ENCODE measurements around the gene IQSEC2. TPM values are rescaled to one million over a fixed set of nuclear protein-coding genes. Genes with fewer than 3 reads are reported as not detected.
A peak's percentile ranks its signal among the peaks of the same experiment; 100 is the strongest.

The IQSEC2 gene
- total RNA-seq, 2 donors from 2014 or later: 1.9 TPM

- H3K27ac Mint-ChIP-seq: no peak overlapping the region
- no peaks in the 10 kb centered on the region for H3K4me1 Mint-ChIP-seq
Observed at GRCh38 chrX:53269536-53270107, 11.8 kb downstream of the IQSEC2 start.

DNA sequence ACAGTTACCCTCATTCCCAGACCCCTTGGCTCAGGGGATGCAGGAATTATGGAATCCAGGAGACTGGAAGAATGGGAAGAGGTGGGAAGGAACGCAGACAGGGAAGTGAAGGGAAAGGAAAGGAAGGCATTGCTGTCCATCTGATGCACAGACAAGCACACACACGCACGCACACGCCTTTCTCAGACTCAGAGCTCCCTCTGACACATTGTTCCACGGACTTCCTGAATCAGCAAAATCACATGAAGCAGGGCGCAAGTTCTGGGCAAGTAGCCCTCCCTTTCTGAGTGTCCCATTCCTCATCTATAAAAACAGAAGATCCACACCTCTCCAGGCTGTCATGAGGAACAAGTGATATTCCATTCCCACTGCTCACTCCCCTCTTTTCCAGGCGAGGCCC is 13.2 kb downstream of the IQSEC2 start:
- Mint-ChIP-seq H3K27me3 (no peaks in the 10 kb centered on the region), H3K4me3 (no peak overlapping the region), H3K27ac (no peak overlapping the region), H3K4me1 (peaks cover 5% of the 10 kb centered on the region), H3K36me3 (ENCODE audit: low read depth) (no peaks in the 10 kb centered on the region)
- ATAC-seq (no peak), DNase-seq (no peak)
- H3K9me3 ChIP-seq (ENCODE audit: control insufficient read depth, low read length, poor library complexity, severe bottlenecking): no peaks in the 10 kb centered on the region

More at GRCh38 chrX:53269536-53270107, 11.8 kb downstream of the IQSEC2 start:
- no peaks in the 10 kb centered on the region for H3K27me3 Mint-ChIP-seq
- no peak overlapping the region for H3K4me3 Mint-ChIP-seq
- H3K36me3 Mint-ChIP-seq (ENCODE audit: low read depth): no peaks in the 10 kb centered on the region
- DNase-seq (no peak), ATAC-seq (no peak)
- H3K9me3 ChIP-seq (ENCODE audit: control insufficient read depth, low read length, poor library complexity, severe bottlenecking): no peaks in the 10 kb centered on the region

GRCh38 chrX:53266914-53267313 is 14.5 kb downstream of the IQSEC2 start:
- Mint-ChIP-seq H3K4me3 (no peak overlapping the region), H3K27ac (no peak overlapping the region)
- no peak for DNase-seq

GRCh38 chrX:53265771-53266574 is 15.4 kb downstream of the IQSEC2 start:
- H3K9me3 ChIP-seq (ENCODE audit: control insufficient read depth, low read length, poor library complexity, severe bottlenecking): no peaks in the 10 kb centered on the region
- H3K36me3 Mint-ChIP-seq (ENCODE audit: low read depth): no peaks in the 10 kb centered on the region
- ATAC-seq: no peak
- no peak overlapping the region for H3K4me3 Mint-ChIP-seq
- H3K4me1 Mint-ChIP-seq: peaks cover 19% of the 10 kb centered on the region
- no peaks in the 10 kb centered on the region for H3K27me3 Mint-ChIP-seq
- H3K27ac Mint-ChIP-seq: no peak overlapping the region
- DNase-seq: no peak

More at GRCh38 chrX:53266914-53267313, 14.5 kb downstream of the IQSEC2 start:
- no peak for ATAC-seq
- Mint-ChIP-seq H3K27me3 (no peaks in the 10 kb centered on the region), H3K4me1 (peaks cover 14% of the 10 kb centered on the region), H3K36me3 (ENCODE audit: low read depth) (no peaks in the 10 kb centered on the region)
- H3K9me3 ChIP-seq (ENCODE audit: control insufficient read depth, low read length, poor library complexity, severe bottlenecking): no peaks in the 10 kb centered on the region

GRCh38 chrX:53263597-53264094 is 17.7 kb downstream of the IQSEC2 start:
- Mint-ChIP-seq H3K27me3 (no peaks in the 10 kb centered on the region), H3K36me3 (ENCODE audit: low read depth) (no peaks in the 10 kb centered on the region), H3K27ac (peak overlapping the region; percentile 27), H3K4me1 (peaks cover 21% of the 10 kb centered on the region), H3K4me3 (no peak overlapping the region)
- ATAC-seq (no peak), DNase-seq (no peak)
- no peaks in the 10 kb centered on the region for H3K9me3 ChIP-seq (ENCODE audit: control insufficient read depth, low read length, poor library complexity, severe bottlenecking)

DNA sequence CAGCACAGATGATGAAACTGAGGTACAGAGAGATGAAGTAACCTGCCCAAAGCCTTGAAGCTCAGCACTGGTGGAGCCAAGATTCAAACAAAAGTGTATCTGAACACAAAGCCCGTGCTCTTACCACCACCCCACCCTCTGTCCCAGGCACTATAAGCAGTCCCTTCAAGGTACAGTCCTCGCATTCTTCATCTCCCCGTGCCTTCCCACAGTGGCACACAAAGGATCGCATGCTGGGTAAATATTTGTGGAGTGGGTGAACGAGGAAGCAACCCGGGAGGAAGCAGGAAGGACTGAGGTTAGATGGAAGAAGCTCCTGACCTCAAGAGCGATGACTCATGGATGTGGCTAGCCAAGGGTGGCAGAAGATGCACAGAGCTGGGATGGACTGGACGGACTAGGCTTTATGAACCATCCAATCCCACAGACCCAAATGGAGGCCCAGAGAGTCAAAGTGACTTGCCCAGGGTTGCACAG is 18.4 kb downstream of the IQSEC2 start:
- DNase-seq (no peak), ATAC-seq (no peak)
- no peaks in the 10 kb centered on the region for H3K9me3 ChIP-seq (ENCODE audit: control insufficient read depth, low read length, poor library complexity, severe bottlenecking)
- Mint-ChIP-seq H3K27me3 (peaks cover 1% of the 10 kb centered on the region), H3K4me1 (peaks cover 21% of the 10 kb centered on the region), H3K36me3 (ENCODE audit: low read depth) (no peaks in the 10 kb centered on the region), H3K27ac (no peak overlapping the region), H3K4me3 (no peak overlapping the region)

- H3K9me3 ChIP-seq (ENCODE audit: control insufficient read depth, low read length, poor library complexity, severe bottlenecking): no peaks in the 10 kb centered on the region
- ATAC-seq (no peak), DNase-seq (no peak)
- Mint-ChIP-seq H3K4me3 (no peak overlapping the region), H3K27ac (peak overlapping the region; percentile 78), H3K27me3 (peaks cover 7% of the 10 kb centered on the region), H3K4me1 (peaks cover 21% of the 10 kb centered on the region), H3K36me3 (ENCODE audit: low read depth) (no peaks in the 10 kb centered on the region)
Observed at GRCh38 chrX:53262189-53262917, 19.0 kb downstream of the IQSEC2 start.

DNA sequence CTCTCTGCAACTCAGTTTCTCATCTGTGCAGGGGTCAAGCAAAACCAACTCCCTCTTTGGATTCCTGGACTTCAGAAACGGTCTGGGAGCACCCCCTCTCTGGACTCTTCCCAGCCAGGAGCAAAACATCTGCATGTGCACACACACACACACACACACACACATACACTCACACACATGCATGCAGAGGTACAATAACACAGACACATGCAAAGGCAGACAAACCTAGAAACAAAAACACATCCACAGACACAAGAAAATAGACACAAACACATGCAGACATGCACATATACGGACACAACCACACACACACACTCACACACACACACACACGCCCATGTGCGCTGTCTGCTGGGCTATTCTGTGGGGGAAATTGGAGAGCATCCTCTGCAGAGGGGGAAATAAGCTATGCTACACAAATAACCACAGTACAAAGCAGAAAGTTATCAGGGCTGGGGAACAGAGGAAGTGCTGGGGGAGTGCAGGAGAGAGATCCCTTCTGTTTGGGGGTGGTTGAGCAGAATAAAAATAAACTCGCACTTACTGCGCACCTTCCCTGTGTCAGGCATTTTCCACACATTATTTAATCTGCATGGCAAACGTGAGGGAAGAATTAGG is 19.9 kb downstream of the IQSEC2 start:
- ATAC-seq: no peak
- no peaks in the 10 kb centered on the region for H3K9me3 ChIP-seq (ENCODE audit: control insufficient read depth, low read length, poor library complexity, severe bottlenecking)
- Mint-ChIP-seq H3K4me3 (no peak overlapping the region), H3K4me1 (peaks cover 21% of the 10 kb centered on the region), H3K36me3 (ENCODE audit: low read depth) (no peaks in the 10 kb centered on the region), H3K27me3 (peaks cover 8% of the 10 kb centered on the region), H3K27ac (peak overlapping the region; percentile 78)
- no peak for DNase-seq

- no peak for ATAC-seq
- no peak for DNase-seq
- no peak overlapping the region for H3K27ac Mint-ChIP-seq
- no peaks in the 10 kb centered on the region for H3K36me3 Mint-ChIP-seq (ENCODE audit: low read depth)
- H3K27me3 Mint-ChIP-seq: peaks cover 8% of the 10 kb centered on the region
- peaks cover 21% of the 10 kb centered on the region for H3K4me1 Mint-ChIP-seq
- no peaks in the 10 kb centered on the region for H3K9me3 ChIP-seq (ENCODE audit: control insufficient read depth, low read length, poor library complexity, severe bottlenecking)
- no peak overlapping the region for H3K4me3 Mint-ChIP-seq
Observed at GRCh38 chrX:53260836-53261235, 20.5 kb downstream of the IQSEC2 start.

DNA sequence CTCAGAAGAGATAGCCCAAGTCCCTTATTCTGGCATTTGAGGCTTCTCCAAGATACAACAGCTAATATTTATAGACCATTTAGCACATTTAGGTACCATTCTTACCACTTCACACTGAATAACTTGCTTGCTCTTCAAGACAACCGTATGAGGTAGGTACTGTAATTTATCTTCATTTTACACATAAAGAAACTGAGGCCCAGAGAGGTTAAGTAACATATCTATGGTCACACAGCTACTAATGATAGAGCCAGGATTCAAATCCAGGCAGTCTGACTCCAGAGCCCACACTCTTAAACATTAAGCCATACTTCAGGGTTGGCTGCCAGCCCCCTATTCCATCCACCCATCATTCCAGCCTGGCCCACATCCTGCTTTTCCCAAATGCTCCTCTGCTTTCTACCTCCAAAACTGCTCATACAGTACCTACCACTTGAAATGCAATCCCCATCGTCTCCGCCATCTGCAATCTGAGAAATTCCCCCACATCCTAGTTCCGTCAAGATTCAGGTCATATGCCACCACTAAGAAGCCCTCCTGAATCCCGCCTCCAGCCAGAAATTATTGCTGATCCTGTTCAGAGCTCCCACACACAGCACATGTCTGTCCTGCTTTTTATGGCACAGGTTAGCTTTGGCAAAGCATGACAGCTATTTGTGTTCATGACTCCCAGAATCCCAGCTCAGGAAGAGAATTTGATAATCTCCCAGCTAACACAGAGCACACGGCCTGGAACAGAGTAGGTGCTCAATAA is 23.5 kb downstream of the IQSEC2 start:
- H3K27me3 Mint-ChIP-seq: peaks cover 8% of the 10 kb centered on the region
- H3K27ac Mint-ChIP-seq: no peak overlapping the region
- H3K4me3 Mint-ChIP-seq: no peak overlapping the region
- DNase-seq: no peak
- ATAC-seq: no peak
- H3K36me3 Mint-ChIP-seq (ENCODE audit: low read depth): no peaks in the 10 kb centered on the region
- peaks cover 13% of the 10 kb centered on the region for H3K4me1 Mint-ChIP-seq
- no peaks in the 10 kb centered on the region for H3K9me3 ChIP-seq (ENCODE audit: control insufficient read depth, low read length, poor library complexity, severe bottlenecking)

GRCh38 chrX:53257166-53257565 is 24.2 kb downstream of the IQSEC2 start:
- H3K4me3 Mint-ChIP-seq: no peak overlapping the region
- H3K4me1 Mint-ChIP-seq: peaks cover 9% of the 10 kb centered on the region
- H3K27me3 Mint-ChIP-seq: peaks cover 8% of the 10 kb centered on the region
- no peak for DNase-seq
- no peaks in the 10 kb centered on the region for H3K36me3 Mint-ChIP-seq (ENCODE audit: low read depth)
- no peak overlapping the region for H3K27ac Mint-ChIP-seq
- no peaks in the 10 kb centered on the region for H3K9me3 ChIP-seq (ENCODE audit: control insufficient read depth, low read length, poor library complexity, severe bottlenecking)
- ATAC-seq: no peak

GRCh38 chrX:53256446-53257041 is 24.8 kb downstream of the IQSEC2 start:
- Mint-ChIP-seq H3K27me3 (peaks cover 8% of the 10 kb centered on the region), H3K27ac (no peak overlapping the region), H3K4me3 (no peak overlapping the region), H3K36me3 (ENCODE audit: low read depth) (no peaks in the 10 kb centered on the region), H3K4me1 (peaks cover 5% of the 10 kb centered on the region)
- no peaks in the 10 kb centered on the region for H3K9me3 ChIP-seq (ENCODE audit: control insufficient read depth, low read length, poor library complexity, severe bottlenecking)
- ATAC-seq (no peak), DNase-seq (no peak)
